HEK293 (cell line): ENCODE results near the gene GOLGA8B.

ENCODE experiments used
- MZF1 ChIP-seq: fragments of 450-650 bp; formaldehyde crosslinking; IDR thresholded peaks from 2 replicates; pipeline ENCODE4 v1.5.1; 2017; ENCODE audit warnings: missing biosample characterization, missing genetic modification characterization, borderline replicate concordance
- YY1 ChIP-seq: fragments of 450-650 bp; formaldehyde crosslinking; IDR thresholded peaks from 2 replicates; pipeline ENCODE4 v1.5.1; 2018; ENCODE audit warnings: missing biosample characterization, missing genetic modification characterization
- ZFP69B ChIP-seq: fragments of 450-650 bp; formaldehyde crosslinking; IDR thresholded peaks from 2 replicates; pipeline ENCODE4 v1.5.1; 2016; ENCODE audit warnings: missing biosample characterization, missing genetic modification characterization
- ZNF514 ChIP-seq: fragments of 450-650 bp; formaldehyde crosslinking; IDR thresholded peaks from 2 replicates; pipeline ENCODE4 v1.5.1; 2016; ENCODE audit warnings: missing biosample characterization, missing genetic modification characterization
- ZSCAN16 ChIP-seq: fragments of 450-650 bp; formaldehyde crosslinking; IDR thresholded peaks from 2 replicates; pipeline ENCODE4 v1.5.1; 2016; ENCODE audit warnings: missing biosample characterization, missing genetic modification characterization
- TF ChIP-seq, protein P1 (sequence below): fragments of 450-650 bp; IDR thresholded peaks from 2 replicates; pipeline ENCODE4 v1.5.1; 2018; ENCODE audit warnings: missing biosample characterization, missing genetic modification characterization
- TF ChIP-seq, protein P2 (sequence below): fragments of 450-650 bp; formaldehyde crosslinking; IDR thresholded peaks from 2 replicates; pipeline ENCODE4 v1.5.1; 2016; ENCODE audit warnings: missing biosample characterization, missing genetic modification characterization
- TF ChIP-seq, protein P3 (sequence below): fragments of 450-650 bp; formaldehyde crosslinking; IDR thresholded peaks from 2 replicates; pipeline ENCODE4 v1.5.1; 2017; ENCODE audit warnings: missing biosample characterization, missing genetic modification characterization

DNA sequence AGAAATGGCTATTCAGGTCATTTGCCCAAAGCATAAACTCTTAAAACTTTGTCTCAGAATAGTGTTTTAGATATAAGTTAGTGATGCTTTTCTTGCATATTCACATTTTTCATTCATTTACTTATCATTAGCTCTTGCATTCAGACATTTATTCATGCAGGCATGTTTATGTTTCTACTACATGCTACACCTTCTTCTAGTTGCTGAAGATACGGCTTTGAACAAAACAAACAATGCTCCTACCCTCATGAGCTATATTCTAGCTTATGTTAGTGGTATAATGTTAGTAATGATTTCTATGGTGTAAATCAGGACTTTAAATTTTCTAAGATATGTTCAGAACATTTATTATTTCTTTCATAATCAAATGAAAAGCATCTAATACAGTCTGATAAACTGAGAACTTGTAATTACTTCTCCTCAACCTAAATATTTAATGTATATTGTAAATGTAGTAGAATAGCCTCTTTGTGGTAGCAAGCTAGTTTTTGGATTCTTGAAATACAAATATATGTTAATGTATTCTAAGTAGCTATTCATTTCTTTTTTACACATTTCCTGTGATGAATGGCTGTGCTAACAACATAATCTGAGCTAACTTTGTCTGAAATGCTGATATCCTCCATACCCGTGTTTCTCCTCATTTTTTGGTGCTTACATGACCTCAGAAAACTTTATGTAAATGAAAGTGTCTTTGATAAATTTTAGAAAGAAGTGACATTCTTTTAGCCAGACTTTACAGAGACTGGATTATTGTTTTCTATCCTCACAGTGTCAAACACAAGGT, 15.5 kb upstream of the GOLGA8B start:
- TF ChIP-seq, protein P1, sequence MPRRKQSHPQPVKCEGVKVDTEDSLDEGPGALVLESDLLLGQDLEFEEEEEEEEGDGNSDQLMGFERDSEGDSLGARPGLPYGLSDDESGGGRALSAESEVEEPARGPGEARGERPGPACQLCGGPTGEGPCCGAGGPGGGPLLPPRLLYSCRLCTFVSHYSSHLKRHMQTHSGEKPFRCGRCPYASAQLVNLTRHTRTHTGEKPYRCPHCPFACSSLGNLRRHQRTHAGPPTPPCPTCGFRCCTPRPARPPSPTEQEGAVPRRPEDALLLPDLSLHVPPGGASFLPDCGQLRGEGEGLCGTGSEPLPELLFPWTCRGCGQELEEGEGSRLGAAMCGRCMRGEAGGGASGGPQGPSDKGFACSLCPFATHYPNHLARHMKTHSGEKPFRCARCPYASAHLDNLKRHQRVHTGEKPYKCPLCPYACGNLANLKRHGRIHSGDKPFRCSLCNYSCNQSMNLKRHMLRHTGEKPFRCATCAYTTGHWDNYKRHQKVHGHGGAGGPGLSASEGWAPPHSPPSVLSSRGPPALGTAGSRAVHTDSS (tag by site-specific recombination) = no peak
- TF ChIP-seq, protein P2, sequence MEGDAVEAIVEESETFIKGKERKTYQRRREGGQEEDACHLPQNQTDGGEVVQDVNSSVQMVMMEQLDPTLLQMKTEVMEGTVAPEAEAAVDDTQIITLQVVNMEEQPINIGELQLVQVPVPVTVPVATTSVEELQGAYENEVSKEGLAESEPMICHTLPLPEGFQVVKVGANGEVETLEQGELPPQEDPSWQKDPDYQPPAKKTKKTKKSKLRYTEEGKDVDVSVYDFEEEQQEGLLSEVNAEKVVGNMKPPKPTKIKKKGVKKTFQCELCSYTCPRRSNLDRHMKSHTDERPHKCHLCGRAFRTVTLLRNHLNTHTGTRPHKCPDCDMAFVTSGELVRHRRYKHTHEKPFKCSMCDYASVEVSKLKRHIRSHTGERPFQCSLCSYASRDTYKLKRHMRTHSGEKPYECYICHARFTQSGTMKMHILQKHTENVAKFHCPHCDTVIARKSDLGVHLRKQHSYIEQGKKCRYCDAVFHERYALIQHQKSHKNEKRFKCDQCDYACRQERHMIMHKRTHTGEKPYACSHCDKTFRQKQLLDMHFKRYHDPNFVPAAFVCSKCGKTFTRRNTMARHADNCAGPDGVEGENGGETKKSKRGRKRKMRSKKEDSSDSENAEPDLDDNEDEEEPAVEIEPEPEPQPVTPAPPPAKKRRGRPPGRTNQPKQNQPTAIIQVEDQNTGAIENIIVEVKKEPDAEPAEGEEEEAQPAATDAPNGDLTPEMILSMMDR (tag by site-specific recombination) = no peak
- TF ChIP-seq ZNF514 (tag by site-specific recombination) (no peak), YY1 (no peak), ZSCAN16 (no peak), ZFP69B (tag by site-specific recombination) (no peak), MZF1 (tag by site-specific recombination) (no peak)
- TF ChIP-seq, protein P3, sequence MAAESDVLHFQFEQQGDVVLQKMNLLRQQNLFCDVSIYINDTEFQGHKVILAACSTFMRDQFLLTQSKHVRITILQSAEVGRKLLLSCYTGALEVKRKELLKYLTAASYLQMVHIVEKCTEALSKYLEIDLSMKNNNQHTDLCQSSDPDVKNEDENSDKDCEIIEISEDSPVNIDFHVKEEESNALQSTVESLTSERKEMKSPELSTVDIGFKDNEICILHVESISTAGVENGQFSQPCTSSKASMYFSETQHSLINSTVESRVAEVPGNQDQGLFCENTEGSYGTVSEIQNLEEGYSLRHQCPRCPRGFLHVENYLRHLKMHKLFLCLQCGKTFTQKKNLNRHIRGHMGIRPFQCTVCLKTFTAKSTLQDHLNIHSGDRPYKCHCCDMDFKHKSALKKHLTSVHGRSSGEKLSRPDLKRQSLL = no peak
